ENCODE measurements around the gene HOXB3. TPM values are rescaled to one million over a fixed set of nuclear protein-coding genes. Genes with fewer than 3 reads are reported as not detected.

The HOXB3 gene
- total RNA-seq, 1 donor from 2014 or later: not detected

DNA sequence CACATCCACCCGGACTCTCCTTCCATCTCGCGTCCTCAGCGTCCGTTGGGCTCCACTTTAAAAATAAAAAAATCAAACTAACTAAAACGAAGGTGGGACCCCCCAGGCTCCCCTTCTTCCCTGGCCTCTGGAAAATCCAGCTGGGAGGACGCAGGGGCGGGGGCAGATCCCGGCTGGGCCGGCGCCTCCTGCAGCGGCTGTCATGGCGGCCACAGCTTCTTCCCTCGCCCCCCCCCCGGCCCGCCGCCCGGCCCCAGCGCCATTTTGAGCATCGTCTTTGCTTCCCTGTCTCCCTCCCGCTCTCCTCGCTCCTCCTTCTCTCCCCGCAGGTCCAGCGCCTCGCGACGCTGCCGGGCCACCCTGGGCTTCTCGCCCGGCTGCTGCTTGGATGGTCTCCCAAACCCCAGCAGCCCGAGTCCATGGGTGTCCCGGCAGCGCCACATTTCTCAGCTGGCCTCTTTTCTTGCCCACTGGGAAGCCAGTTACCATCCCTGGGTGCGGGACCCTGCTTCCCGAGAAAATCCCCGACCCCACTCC is 48.4 kb downstream of the HOXB3 start:
- Histone ChIP-seq H4K20me1 (ENCODE audit: insufficient read depth, low read length) (no peaks in the 10 kb centered on the region), H2AFZ (ENCODE audit: low read depth, low read length) (no peak overlapping the region), H3K27me3 (ENCODE audit: insufficient read depth, low read length) (peaks cover 22% of the 10 kb centered on the region), H3K4me2 (ENCODE audit: low read length) (peak overlapping the region; percentile 83), H3K79me2 (ENCODE audit: insufficient read depth, low read length) (peaks cover 51% of the 10 kb centered on the region), H3K9ac (ENCODE audit: low read length) (peak overlapping the region; percentile 96), H3K27ac (ENCODE audit: low read depth, low read length) (peak overlapping the region; percentile 95), H3K4me1 (ENCODE audit: insufficient read depth, low read length) (peaks cover 35% of the 10 kb centered on the region), H3K9me3 (ENCODE audit: insufficient read depth, low read depth, low read length) (no peaks in the 10 kb centered on the region), H3K4me3 (ENCODE audit: insufficient read depth, low read depth, low read length) (peak overlapping the region; percentile 84), H3K36me3 (ENCODE audit: insufficient read depth, low read length) (no peaks in the 10 kb centered on the region)
- Mint-ChIP-seq H3K4me3 (ENCODE audit: unreplicated experiment) (peak overlapping the region; percentile 76), H3K4me1 (ENCODE audit: low read depth, unreplicated experiment) (peaks cover 5% of the 10 kb centered on the region), H3K27me3 (ENCODE audit: low read depth, unreplicated experiment) (peaks cover 78% of the 10 kb centered on the region), H3K27ac (ENCODE audit: unreplicated experiment) (peak overlapping the region; percentile 77), H3K9me3 (ENCODE audit: unreplicated experiment) (peaks cover 10% of the 10 kb centered on the region), H3K36me3 (ENCODE audit: low read depth, unreplicated experiment) (peaks cover 2% of the 10 kb centered on the region)
- FAIRE-seq (no peak), DNase-seq (ENCODE audit: low read depth) (no peak)
- TF ChIP-seq CTCF (IDR thresholded peaks at IDR 0.05; ENCODE audit: insufficient read depth, low read depth, low read length) (no peak), EZH2 (IDR thresholded peaks at IDR 0.05; ENCODE audit: insufficient read depth, low read length) (peak; percentile 57)

DNA sequence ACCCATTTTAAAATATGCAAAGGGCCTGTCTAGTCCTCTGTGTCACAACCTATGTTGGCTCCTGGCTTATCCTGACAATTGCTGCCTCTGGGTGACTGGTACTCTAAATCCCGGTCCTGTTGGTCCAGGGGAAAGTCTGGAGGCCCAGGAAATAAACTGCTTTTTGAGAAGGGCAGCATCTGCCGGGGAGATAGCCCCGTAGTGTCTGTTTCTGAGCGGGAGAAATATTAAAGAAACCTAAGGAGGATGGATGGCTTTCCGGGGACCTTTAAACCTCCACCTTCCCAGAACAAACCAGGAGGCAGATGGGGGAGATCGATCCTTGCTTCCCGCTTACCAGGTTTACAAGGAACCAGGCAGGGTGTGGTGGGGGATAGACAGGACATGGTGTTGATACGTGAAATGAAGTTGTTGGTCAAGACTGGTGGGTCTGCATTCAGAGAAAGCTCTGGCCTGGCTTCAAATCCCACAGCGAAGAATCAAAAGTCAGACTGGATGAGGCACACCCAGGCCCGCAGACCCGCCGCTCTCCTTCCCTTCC is 48.9 kb downstream of the HOXB3 start:
- DNase-seq (ENCODE audit: low read depth) (no peak), FAIRE-seq (no peak)
- peak overlapping the region; percentile 64 for H3K4me3 Mint-ChIP-seq (ENCODE audit: unreplicated experiment)
- H2AFZ ChIP-seq (ENCODE audit: low read depth, low read length): no peak overlapping the region
- H3K36me3 Mint-ChIP-seq (ENCODE audit: low read depth, unreplicated experiment): peaks cover 2% of the 10 kb centered on the region
- peak overlapping the region; percentile 83 for H3K4me2 ChIP-seq (ENCODE audit: low read length)
- H3K9ac ChIP-seq (ENCODE audit: low read length): peak overlapping the region; percentile 96
- H3K27ac Mint-ChIP-seq (ENCODE audit: unreplicated experiment): no peak overlapping the region
- TF ChIP-seq EZH2 (IDR thresholded peaks at IDR 0.05; ENCODE audit: insufficient read depth, low read length) (no peak), CTCF (IDR thresholded peaks at IDR 0.05; ENCODE audit: insufficient read depth, low read depth, low read length) (no peak)
- H3K27me3 ChIP-seq (ENCODE audit: insufficient read depth, low read length): peaks cover 19% of the 10 kb centered on the region
- no peaks in the 10 kb centered on the region for H4K20me1 ChIP-seq (ENCODE audit: insufficient read depth, low read length)
- H3K9me3 Mint-ChIP-seq (ENCODE audit: unreplicated experiment): peaks cover 10% of the 10 kb centered on the region
- peaks cover 48% of the 10 kb centered on the region for H3K79me2 ChIP-seq (ENCODE audit: insufficient read depth, low read length)
- peak overlapping the region; percentile 52 for H3K4me3 ChIP-seq (ENCODE audit: insufficient read depth, low read depth, low read length)
- H3K36me3 ChIP-seq (ENCODE audit: insufficient read depth, low read length): no peaks in the 10 kb centered on the region
- peaks cover 75% of the 10 kb centered on the region for H3K27me3 Mint-ChIP-seq (ENCODE audit: low read depth, unreplicated experiment)
- H3K4me1 Mint-ChIP-seq (ENCODE audit: low read depth, unreplicated experiment): peaks cover 5% of the 10 kb centered on the region
- peak overlapping the region; percentile 95 for H3K27ac ChIP-seq (ENCODE audit: low read depth, low read length)
- no peaks in the 10 kb centered on the region for H3K9me3 ChIP-seq (ENCODE audit: insufficient read depth, low read depth, low read length)
- peaks cover 31% of the 10 kb centered on the region for H3K4me1 ChIP-seq (ENCODE audit: insufficient read depth, low read length)

DNA sequence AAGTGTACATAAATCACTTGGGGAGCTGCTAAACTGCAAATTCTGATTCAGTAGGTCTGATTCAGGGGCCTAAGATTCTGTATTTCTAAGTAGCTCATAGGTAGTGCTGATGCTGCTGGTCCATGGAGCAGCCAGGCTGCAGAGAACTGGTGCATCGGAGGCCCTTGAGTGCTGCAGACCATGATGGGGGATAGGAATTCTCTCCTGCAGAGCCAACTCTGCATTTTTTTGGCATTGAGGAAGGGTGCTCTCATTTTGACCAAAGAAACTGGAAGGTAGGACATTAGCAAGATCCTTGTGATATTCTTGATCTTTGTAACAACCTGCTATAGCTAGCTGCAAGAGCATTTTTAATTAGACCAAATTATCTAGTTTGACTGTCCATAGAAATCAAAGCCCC is 49.8 kb downstream of the HOXB3 start:
- H3K79me2 ChIP-seq (ENCODE audit: insufficient read depth, low read length): peaks cover 39% of the 10 kb centered on the region
- peaks cover 2% of the 10 kb centered on the region for H3K36me3 Mint-ChIP-seq (ENCODE audit: low read depth, unreplicated experiment)
- H3K27me3 ChIP-seq (ENCODE audit: insufficient read depth, low read length): peaks cover 15% of the 10 kb centered on the region
- H2AFZ ChIP-seq (ENCODE audit: low read depth, low read length): no peak overlapping the region
- DNase-seq (ENCODE audit: low read depth): peak; percentile 67
- peaks cover 73% of the 10 kb centered on the region for H3K27me3 Mint-ChIP-seq (ENCODE audit: low read depth, unreplicated experiment)
- peak overlapping the region; percentile 11 for H3K9ac ChIP-seq (ENCODE audit: low read length)
- TF ChIP-seq CTCF (IDR thresholded peaks at IDR 0.05; ENCODE audit: insufficient read depth, low read depth, low read length) (no peak), EZH2 (IDR thresholded peaks at IDR 0.05; ENCODE audit: insufficient read depth, low read length) (no peak)
- no peak overlapping the region for H3K27ac Mint-ChIP-seq (ENCODE audit: unreplicated experiment)
- peak overlapping the region; percentile 78 for H3K27ac ChIP-seq (ENCODE audit: low read depth, low read length)
- peaks cover 24% of the 10 kb centered on the region for H3K4me1 ChIP-seq (ENCODE audit: insufficient read depth, low read length)
- H4K20me1 ChIP-seq (ENCODE audit: insufficient read depth, low read length): no peaks in the 10 kb centered on the region
- H3K4me2 ChIP-seq (ENCODE audit: low read length): peak overlapping the region; percentile 83
- H3K4me3 ChIP-seq (ENCODE audit: insufficient read depth, low read depth, low read length): peak overlapping the region; percentile 1
- FAIRE-seq: no peak
- peaks cover 5% of the 10 kb centered on the region for H3K4me1 Mint-ChIP-seq (ENCODE audit: low read depth, unreplicated experiment)
- no peaks in the 10 kb centered on the region for H3K9me3 ChIP-seq (ENCODE audit: insufficient read depth, low read depth, low read length)
- no peak overlapping the region for H3K4me3 Mint-ChIP-seq (ENCODE audit: unreplicated experiment)
- H3K9me3 Mint-ChIP-seq (ENCODE audit: unreplicated experiment): peaks cover 10% of the 10 kb centered on the region
- no peaks in the 10 kb centered on the region for H3K36me3 ChIP-seq (ENCODE audit: insufficient read depth, low read length)

Measured in astrocyte (in vitro differentiated cells and primary cell).